DND-41 (cell line): ENCODE results near the gene THBS3.

Experiments used
- EZH2 ChIP-seq: IDR thresholded peaks from 3 replicates; pipeline ENCODE4 v1.6.1; 2012; ENCODE audit warnings: borderline replicate concordance, low read depth, mild to moderate bottlenecking, moderate library complexity, low read length, inconsistent platforms; ENCODE audit not compliant: severe bottlenecking
- TF ChIP-seq, protein P1 (sequence below): IDR thresholded peaks from 2 replicates; pipeline ENCODE4 v1.5.1; 2012; ENCODE audit warnings: borderline replicate concordance, low read length, moderate library complexity, mild to moderate bottlenecking; ENCODE audit not compliant: poor library complexity, severe bottlenecking; ENCODE audit errors: extremely low read depth

DNA sequence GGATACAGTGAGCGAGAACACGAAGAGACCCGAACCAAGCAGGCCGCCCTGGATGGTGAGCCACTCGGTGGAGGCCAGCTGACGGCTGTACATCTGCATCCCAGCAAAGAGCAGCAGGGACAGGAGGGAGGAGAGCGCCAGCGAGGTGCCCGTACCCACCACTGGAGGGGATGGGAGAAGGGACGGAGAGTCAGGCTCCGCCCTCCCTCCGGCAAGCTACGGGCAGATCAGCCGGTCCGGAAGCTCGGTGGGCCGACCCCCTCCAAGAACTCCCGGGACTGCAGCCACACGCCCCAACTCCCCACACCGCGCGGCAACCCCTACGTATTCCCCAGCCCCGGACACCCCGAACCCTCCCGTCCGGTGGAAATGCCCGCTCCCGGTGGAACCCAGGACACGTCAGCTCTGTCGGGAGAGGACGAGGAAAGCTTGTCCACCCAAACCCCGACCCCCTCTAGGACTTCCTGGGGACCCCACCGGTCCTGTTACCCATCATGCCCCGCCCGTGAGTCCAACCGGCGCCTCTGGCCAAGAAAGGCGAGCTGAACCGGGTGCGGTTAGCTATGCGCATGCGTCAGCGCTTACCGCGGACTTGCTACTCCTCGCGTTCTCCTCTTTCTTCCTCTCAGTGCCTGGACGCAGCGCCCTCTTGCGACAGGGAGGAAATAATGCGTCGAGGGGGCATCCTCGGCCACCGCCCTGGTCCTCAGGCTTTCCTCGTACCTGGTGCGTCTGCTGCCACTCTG lies 34.8 kb downstream of the THBS3 start, which contains the start of gene KRTCAP2:
- TF ChIP-seq, protein P1, sequence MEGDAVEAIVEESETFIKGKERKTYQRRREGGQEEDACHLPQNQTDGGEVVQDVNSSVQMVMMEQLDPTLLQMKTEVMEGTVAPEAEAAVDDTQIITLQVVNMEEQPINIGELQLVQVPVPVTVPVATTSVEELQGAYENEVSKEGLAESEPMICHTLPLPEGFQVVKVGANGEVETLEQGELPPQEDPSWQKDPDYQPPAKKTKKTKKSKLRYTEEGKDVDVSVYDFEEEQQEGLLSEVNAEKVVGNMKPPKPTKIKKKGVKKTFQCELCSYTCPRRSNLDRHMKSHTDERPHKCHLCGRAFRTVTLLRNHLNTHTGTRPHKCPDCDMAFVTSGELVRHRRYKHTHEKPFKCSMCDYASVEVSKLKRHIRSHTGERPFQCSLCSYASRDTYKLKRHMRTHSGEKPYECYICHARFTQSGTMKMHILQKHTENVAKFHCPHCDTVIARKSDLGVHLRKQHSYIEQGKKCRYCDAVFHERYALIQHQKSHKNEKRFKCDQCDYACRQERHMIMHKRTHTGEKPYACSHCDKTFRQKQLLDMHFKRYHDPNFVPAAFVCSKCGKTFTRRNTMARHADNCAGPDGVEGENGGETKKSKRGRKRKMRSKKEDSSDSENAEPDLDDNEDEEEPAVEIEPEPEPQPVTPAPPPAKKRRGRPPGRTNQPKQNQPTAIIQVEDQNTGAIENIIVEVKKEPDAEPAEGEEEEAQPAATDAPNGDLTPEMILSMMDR = peak; percentile 99
- TF ChIP-seq EZH2 = no peak
